ENCODE results near the gene SRP19.

DNA sequence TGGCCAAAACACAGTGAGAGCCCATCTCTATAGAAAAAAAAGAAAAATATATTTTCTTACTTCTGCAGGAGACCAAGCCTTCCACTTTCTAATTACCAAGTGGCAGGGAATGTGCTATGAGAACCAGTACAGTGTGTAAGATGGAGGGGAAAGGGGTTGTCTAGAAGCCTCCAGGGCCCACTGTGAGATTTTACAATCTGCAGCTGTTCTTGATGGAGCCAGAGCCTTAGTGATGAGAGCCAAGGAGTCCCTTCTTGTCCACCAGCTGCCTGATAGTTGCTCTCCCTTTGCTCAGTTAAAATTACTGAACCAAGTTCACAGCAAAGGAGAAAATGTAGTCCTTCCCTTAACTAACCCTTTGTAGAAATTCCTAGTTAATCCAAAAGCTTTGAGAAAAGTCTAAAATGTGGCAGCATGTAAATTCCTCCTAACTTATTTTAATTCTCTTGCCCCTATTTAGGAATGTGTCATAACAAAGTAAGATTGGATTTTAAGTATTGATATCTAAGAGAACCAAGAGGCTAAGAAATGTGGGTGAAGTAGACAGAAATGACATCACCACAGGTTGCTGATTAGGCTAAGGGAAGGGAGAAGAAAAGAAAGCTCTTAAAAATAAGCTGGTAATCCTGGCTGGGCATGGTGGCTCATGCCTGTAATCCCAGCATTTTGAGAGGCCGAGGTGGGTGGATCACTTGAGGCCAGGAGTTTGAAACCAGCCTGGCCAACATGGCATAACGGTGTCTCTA lies 19.3 kb downstream of the SRP19 start:
- TF ChIP-seq, protein P1, sequence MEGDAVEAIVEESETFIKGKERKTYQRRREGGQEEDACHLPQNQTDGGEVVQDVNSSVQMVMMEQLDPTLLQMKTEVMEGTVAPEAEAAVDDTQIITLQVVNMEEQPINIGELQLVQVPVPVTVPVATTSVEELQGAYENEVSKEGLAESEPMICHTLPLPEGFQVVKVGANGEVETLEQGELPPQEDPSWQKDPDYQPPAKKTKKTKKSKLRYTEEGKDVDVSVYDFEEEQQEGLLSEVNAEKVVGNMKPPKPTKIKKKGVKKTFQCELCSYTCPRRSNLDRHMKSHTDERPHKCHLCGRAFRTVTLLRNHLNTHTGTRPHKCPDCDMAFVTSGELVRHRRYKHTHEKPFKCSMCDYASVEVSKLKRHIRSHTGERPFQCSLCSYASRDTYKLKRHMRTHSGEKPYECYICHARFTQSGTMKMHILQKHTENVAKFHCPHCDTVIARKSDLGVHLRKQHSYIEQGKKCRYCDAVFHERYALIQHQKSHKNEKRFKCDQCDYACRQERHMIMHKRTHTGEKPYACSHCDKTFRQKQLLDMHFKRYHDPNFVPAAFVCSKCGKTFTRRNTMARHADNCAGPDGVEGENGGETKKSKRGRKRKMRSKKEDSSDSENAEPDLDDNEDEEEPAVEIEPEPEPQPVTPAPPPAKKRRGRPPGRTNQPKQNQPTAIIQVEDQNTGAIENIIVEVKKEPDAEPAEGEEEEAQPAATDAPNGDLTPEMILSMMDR (conservative IDR thresholded peaks at IDR 0.05): no peak
- TF ChIP-seq ZFX (IDR thresholded peaks at IDR 0.05): no peak
